Common myeloid progenitor, CD34-positive (primary cell): ENCODE measurements around the gene KCNT2.

ENCODE experiments used
- CTCF ChIA-PET: fragments of 350-600 bp; sonication (Branson Sonifier 250); formaldehyde crosslinking; loops from one replicate; lab custom pipeline; 2021; ENCODE audit warnings: antibody characterized with exemption; lab: Charles Lee
- POLR2A ChIA-PET: fragments of 350-600 bp; sonication (Branson Sonifier 250); formaldehyde crosslinking; loops from one replicate; lab custom pipeline; 2021; ENCODE audit warnings: antibody characterized with exemption; lab: Charles Lee
- DNase-seq, 3 donors: peaks; one replicate each; pipeline versions ENCODE4 v3.0.0 to v3.0.0-alpha.2; 2013
- H3K27ac ChIP-seq, 2 experiments: 1 replicate in 1 of 2; 2 replicates in 1 of 2; pipeline ENCODE4 v1.7.0; 2013; ENCODE audit warnings: inconsistent platforms in 2 of 2, low read length in 2 of 2, mild to moderate bottlenecking in 2 of 2, low read depth in 1 of 2, moderate library complexity in 1 of 2; ENCODE audit not compliant: severe bottlenecking in 2 of 2, insufficient read depth in 1 of 2, poor library complexity in 1 of 2
- H3K27me3 ChIP-seq, 5 experiments: replicated peaks in 2 of 5; 1 replicate in 3 of 5; 2 replicates in 2 of 5; pipeline versions ENCODE4 v1.6.1 to v1.7.0; 2013; ENCODE audit warnings: low read length in 4 of 5, mild to moderate bottlenecking in 2 of 5, moderate library complexity in 2 of 5, inconsistent platforms in 1 of 5; ENCODE audit not compliant: insufficient read depth in 5 of 5, control insufficient read depth in 4 of 5
- H3K36me3 ChIP-seq, 4 experiments: 1 replicate in 2 of 4; 2 replicates in 2 of 4; pipeline versions ENCODE4 v1.6.1 to v1.7.0; 2013; ENCODE audit warnings: low read length in 3 of 4, control low read depth in 1 of 4, mild to moderate bottlenecking in 1 of 4; ENCODE audit not compliant: control insufficient read depth in 4 of 4, insufficient read depth in 4 of 4
- H3K4me1 ChIP-seq, 4 experiments: 1 replicate in 3 of 4; 2 replicates in 1 of 4; pipeline versions ENCODE4 v1.6.1 to v1.7.1; 2013; ENCODE audit warnings: low read length in 3 of 4, mild to moderate bottlenecking in 3 of 4, control low read depth in 1 of 4, inconsistent platforms in 1 of 4, moderate library complexity in 1 of 4; ENCODE audit not compliant: control insufficient read depth in 4 of 4, insufficient read depth in 4 of 4; ENCODE audit errors: control extremely low read depth in 1 of 4
- H3K4me3 ChIP-seq, 7 experiments: 1 replicate in 4 of 7; 2 replicates in 3 of 7; pipeline versions ENCODE4 v1.5.1 to v1.7.0; 2013; ENCODE audit warnings: mild to moderate bottlenecking in 7 of 7, low read length in 6 of 7, moderate library complexity in 6 of 7, inconsistent platforms in 2 of 7, low read depth in 2 of 7, control low read depth in 1 of 7; ENCODE audit not compliant: insufficient read depth in 4 of 7, control insufficient read depth in 1 of 7; ENCODE audit errors: extremely low read depth in 1 of 7
- H3K9me3 ChIP-seq, 5 experiments: 1 replicate in 4 of 5; 2 replicates in 1 of 5; pipeline versions ENCODE4 v1.6.1 to v1.7.1; 2013; ENCODE audit warnings: low read length in 4 of 5, mild to moderate bottlenecking in 2 of 5, inconsistent platforms in 1 of 5, low read depth in 1 of 5, moderate library complexity in 1 of 5; ENCODE audit not compliant: control insufficient read depth in 4 of 5, insufficient read depth in 2 of 5; ENCODE audit errors: control extremely low read depth in 1 of 5
- WGBS: methylation state at CpG from one replicate; pipeline ENCODE4 v1.1.5; 2013; ENCODE audit not compliant: insufficient coverage; 5-methylcytosine and 5-hydroxymethylcytosine counted together

The KCNT2 gene

GRCh38 chr1:196481616-196482015 lies 126.6 kb downstream of the KCNT2 start:
- CTCF ChIA-PET = no interaction called here
- WGBS = 100% methylated on average over 1 of the region's 2 CpGs
- POLR2A ChIA-PET = no interaction called here
- no peak overlapping the region for H3K4me3 ChIP-seq
- no peaks in the 10 kb centered on the region for H3K27me3 ChIP-seq
- no peaks in the 10 kb centered on the region for H3K36me3 ChIP-seq
- DNase-seq = no peak
- no peaks in the 10 kb centered on the region for H3K4me1 ChIP-seq
- H3K27ac ChIP-seq = no peak overlapping the region
- H3K9me3 ChIP-seq = no peaks in the 10 kb centered on the region

DNA sequence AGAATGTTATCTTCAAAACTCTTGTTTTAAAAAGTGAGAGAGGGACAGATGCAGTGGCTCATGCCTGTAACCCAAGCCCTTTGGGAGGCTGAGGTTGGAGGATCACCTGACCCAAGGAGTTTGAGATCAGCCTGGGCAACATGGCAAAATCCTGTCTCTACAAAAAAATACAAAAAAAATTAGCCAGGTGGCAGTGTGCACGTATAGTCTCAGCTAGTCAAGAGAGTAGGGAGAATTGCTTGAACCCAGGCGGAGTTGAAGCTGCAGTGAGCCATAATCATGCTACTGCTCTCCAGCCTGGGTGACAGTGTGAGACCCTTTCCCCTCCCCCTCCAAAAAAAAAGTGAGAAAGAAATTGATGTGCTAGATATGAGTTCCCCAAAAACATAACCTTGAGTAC lies 131.0 kb downstream of the KCNT2 start:
- Histone ChIP-seq H3K9me3 (no peaks in the 10 kb centered on the region), H3K27ac (no peak overlapping the region), H3K36me3 (no peaks in the 10 kb centered on the region), H3K4me1 (no peaks in the 10 kb centered on the region), H3K4me3 (no peak overlapping the region), H3K27me3 (no peaks in the 10 kb centered on the region)
- POLR2A ChIA-PET = no interaction called here
- CTCF ChIA-PET = no interaction called here
- no peak for DNase-seq
- WGBS = 100% methylated on average over 1 of the region's 2 CpGs

GRCh38 chr1:196467230-196467925 lies 140.9 kb downstream of the KCNT2 start:
- no peak for DNase-seq
- no peak overlapping the region for H3K27ac ChIP-seq
- no peaks in the 10 kb centered on the region for H3K9me3 ChIP-seq
- H3K36me3 ChIP-seq = no peaks in the 10 kb centered on the region
- H3K27me3 ChIP-seq = no peaks in the 10 kb centered on the region
- ChIA-PET POLR2A (no interaction called here), CTCF (no interaction called here)
- no peaks in the 10 kb centered on the region for H3K4me1 ChIP-seq
- no CpG with 5 or more reads among the region's 1 CpG for WGBS
- H3K4me3 ChIP-seq = no peak overlapping the region

DNA sequence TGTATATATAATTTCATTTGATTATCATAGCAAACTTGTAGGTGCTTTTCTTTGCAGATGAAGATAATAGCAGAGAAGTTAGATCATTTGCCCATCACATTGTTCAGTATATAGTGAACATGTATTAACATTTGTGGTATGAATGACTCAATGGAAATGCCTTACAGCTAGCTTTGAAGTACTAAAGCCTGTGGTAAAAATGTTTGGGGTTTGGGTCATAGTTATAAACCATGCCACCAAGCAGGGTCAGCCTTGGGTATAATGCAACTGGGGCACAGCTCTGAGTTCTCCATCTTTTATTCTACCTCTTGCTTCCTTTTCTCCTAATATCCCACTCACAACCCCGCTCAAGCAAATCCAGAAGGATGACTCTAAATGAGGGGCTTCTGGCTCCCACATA lies 141.6 kb downstream of the KCNT2 start:
- H3K4me3 ChIP-seq = no peak overlapping the region
- CTCF ChIA-PET = no interaction called here
- no CpG with 5 or more reads among the region's 1 CpG for WGBS

GRCh38 chr1:196466166-196466565 lies 142.1 kb downstream of the KCNT2 start:
- Histone ChIP-seq H3K27ac (no peak overlapping the region), H3K4me3 (no peak overlapping the region), H3K9me3 (no peaks in the 10 kb centered on the region), H3K36me3 (no peaks in the 10 kb centered on the region), H3K4me1 (no peaks in the 10 kb centered on the region), H3K27me3 (no peaks in the 10 kb centered on the region)
- ChIA-PET CTCF (no interaction called here), POLR2A (no interaction called here)
- 80% methylated on average over 1 of the region's 2 CpGs for WGBS
- no peak for DNase-seq

More for the DNA sequence above, 141.6 kb downstream of the KCNT2 start:
- H3K27ac ChIP-seq = no peak overlapping the region
- H3K27me3 ChIP-seq = no peaks in the 10 kb centered on the region
- H3K9me3 ChIP-seq = no peaks in the 10 kb centered on the region
- H3K36me3 ChIP-seq = no peaks in the 10 kb centered on the region
- no peak for DNase-seq
- POLR2A ChIA-PET = no interaction called here
- H3K4me1 ChIP-seq = no peaks in the 10 kb centered on the region

DNA sequence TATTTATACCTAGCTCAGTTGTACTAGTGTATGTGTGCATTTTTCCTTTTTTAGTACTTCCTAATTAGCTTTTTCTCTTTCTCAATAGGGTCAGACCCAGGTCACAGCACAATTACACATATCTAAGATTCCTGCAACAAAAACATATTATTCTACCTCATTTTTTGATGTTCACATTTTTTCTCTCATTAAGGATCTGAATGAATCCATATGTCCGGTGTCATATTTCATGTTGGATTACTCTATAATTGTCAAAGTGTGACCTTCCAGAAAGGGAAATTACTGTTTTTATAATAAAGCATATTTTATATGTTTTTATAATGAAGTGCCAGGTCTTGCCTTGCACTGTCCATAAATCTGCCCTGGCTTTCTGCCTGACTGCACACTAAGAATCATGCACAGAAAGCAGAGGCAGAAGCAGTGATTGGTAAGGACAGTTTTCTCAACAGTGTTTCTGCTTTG lies 143.7 kb downstream of the KCNT2 start:
- DNase-seq = no peak
- ChIA-PET POLR2A (no interaction called here), CTCF (no interaction called here)
- no CpG with 5 or more reads among the region's 1 CpG for WGBS
- Histone ChIP-seq H3K9me3 (no peaks in the 10 kb centered on the region), H3K27me3 (no peaks in the 10 kb centered on the region), H3K27ac (no peak overlapping the region), H3K4me1 (no peaks in the 10 kb centered on the region), H3K4me3 (no peak overlapping the region), H3K36me3 (no peaks in the 10 kb centered on the region)

DNA sequence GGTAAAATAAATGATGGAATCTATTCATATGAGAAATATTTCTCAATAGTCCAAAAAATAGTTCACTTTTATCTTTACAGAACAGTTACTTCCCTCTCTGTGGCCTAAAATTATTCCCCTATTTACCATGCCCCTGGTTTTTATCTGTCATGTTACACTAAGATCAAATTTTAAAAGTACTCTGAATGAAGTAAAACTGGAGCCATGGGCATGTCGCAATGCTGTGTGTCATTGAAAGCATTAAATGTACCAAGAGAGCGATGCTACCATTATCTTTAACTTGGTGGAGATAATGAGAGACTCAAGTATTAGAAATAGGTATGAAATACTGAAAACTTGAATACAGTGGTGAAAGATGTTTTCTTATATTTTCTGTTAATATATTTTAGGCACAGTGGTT lies 146.2 kb downstream of the KCNT2 start:
- peak in 2 of 3 donors; percentile 1 to 10 for DNase-seq
- Histone ChIP-seq H3K36me3 (no peaks in the 10 kb centered on the region), H3K9me3 (no peaks in the 10 kb centered on the region), H3K27me3 (no peaks in the 10 kb centered on the region), H3K4me3 (no peak overlapping the region), H3K27ac (no peak overlapping the region), H3K4me1 (no peaks in the 10 kb centered on the region)
- POLR2A ChIA-PET = no interaction called here
- CTCF ChIA-PET = no interaction called here
- WGBS = 94% methylated on average over 2 of the region's 2 CpGs
